Ishikawa (cell line): ENCODE measurements around the gene ZG16B.

ENCODE experiments used
- CREB1 ChIP-seq: IDR thresholded peaks from 2 replicates; pipeline ENCODE4 v1.6.1; 2012; ENCODE audit warnings: low read depth
- EGR1 ChIP-seq: IDR thresholded peaks from 2 replicates; pipeline ENCODE4 v1.6.1; 2012
- EP300 ChIP-seq: IDR thresholded peaks from 2 replicates; pipeline ENCODE4 v1.6.1; 2012; ENCODE audit warnings: borderline replicate concordance
- FOXM1 ChIP-seq: IDR thresholded peaks from 2 replicates; pipeline ENCODE4 v1.6.1; 2012; ENCODE audit warnings: low read depth, borderline replicate concordance
- MAX ChIP-seq: IDR thresholded peaks from 2 replicates; pipeline ENCODE4 v1.6.1; 2012
- NFIC ChIP-seq: IDR thresholded peaks from 2 replicates; pipeline ENCODE4 v1.6.1; 2012
- RAD21 ChIP-seq: IDR thresholded peaks from 2 replicates; pipeline ENCODE4 v1.6.1; 2012; ENCODE audit warnings: low read depth
- TAF1 ChIP-seq: IDR thresholded peaks from 2 replicates; pipeline ENCODE4 v1.6.1; 2012; ENCODE audit warnings: low read depth, mild to moderate bottlenecking
- YY1 ChIP-seq: IDR thresholded peaks from 2 replicates; pipeline ENCODE4 v1.6.1; 2012; ENCODE audit warnings: low read depth
- TF ChIP-seq, protein P1 (sequence below): IDR thresholded peaks from 2 replicates; pipeline ENCODE4 v1.6.1; 2012

DNA sequence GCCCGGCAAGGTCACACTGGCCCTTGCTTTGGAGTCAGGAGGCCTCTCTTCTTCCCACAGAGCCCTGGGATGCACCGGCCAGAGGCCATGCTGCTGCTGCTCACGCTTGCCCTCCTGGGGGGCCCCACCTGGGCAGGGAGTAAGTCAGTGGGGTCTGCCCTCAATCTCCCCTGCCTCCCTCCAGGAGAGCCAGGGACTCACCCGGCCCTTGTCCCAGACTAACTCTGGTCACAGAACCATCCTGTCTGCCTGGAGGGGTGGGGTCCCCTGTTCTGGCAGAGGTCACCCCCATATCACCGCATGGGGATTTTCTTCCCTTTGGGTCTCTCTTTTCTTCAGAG, 222 bp downstream of the ZG16B start:
- TF ChIP-seq EP300 (no peak), TAF1 (no peak), RAD21 (no peak), YY1 (no peak), CREB1 (no peak), EGR1 (no peak), MAX (no peak), NFIC (no peak), FOXM1 (no peak)
- TF ChIP-seq, protein P1, sequence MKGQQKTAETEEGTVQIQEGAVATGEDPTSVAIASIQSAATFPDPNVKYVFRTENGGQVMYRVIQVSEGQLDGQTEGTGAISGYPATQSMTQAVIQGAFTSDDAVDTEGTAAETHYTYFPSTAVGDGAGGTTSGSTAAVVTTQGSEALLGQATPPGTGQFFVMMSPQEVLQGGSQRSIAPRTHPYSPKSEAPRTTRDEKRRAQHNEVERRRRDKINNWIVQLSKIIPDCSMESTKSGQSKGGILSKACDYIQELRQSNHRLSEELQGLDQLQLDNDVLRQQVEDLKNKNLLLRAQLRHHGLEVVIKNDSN = no peak
